GM23338 (cell line): ENCODE measurements around the gene IQCC. TPM values are rescaled to one million over a fixed set of nuclear protein-coding genes. Genes with fewer than 3 reads are reported as not detected.

Experiments used
- ATAC-seq: fragments of 200-7000 bp; cut with Tn5 transposase; 3 replicates; pipeline ENCODE4 v1.9.1; 2020
- DNase-seq: peaks from one replicate; pipeline ENCODE4 v3.0.0-alpha.2; 2015; ENCODE audit warnings: low spot score
- H2AFZ ChIP-seq: fragments of 200-600 bp; sonication (generic); 2 replicates; pipeline ENCODE4 v1.8.0; 2016; ENCODE audit warnings: antibody characterized with exemption, mild to moderate bottlenecking, moderate library complexity
- H3F3A ChIP-seq: fragments of 200-600 bp; sonication (generic); replicated peaks from 2 replicates; pipeline ENCODE4 v1.8.0; 2017; ENCODE audit warnings: antibody characterized with exemption, mixed run types, low read depth
- H3K27ac ChIP-seq: fragments of 200-600 bp; sonication (generic); 2 replicates; pipeline ENCODE4 v1.6.1; 2016; ENCODE audit warnings: low read depth
- H3K27me3 ChIP-seq: fragments of 200-600 bp; sonication (generic); 2 replicates; pipeline ENCODE4 v1.8.0; 2016; ENCODE audit warnings: mild to moderate bottlenecking, mixed run types, moderate library complexity; ENCODE audit not compliant: insufficient read depth
- H3K36me3 ChIP-seq: fragments of 200-600 bp; sonication (generic); 2 replicates; pipeline ENCODE4 v1.8.0; 2016; ENCODE audit warnings: mild to moderate bottlenecking; ENCODE audit not compliant: insufficient read depth
- H3K4me1 ChIP-seq: fragments of 200-600 bp; sonication (generic); 2 replicates; pipeline ENCODE4 v1.8.0; 2016; ENCODE audit warnings: mild to moderate bottlenecking, moderate library complexity; ENCODE audit not compliant: insufficient read depth
- H3K4me2 ChIP-seq: fragments of 200-600 bp; sonication (generic); 2 replicates; pipeline ENCODE4 v1.7.1; 2017; ENCODE audit warnings: mixed run types
- H3K4me3 ChIP-seq: fragments of 200-600 bp; sonication (generic); 2 replicates; pipeline ENCODE4 v1.6.1; 2016; ENCODE audit warnings: mixed run types
- H3K79me2 ChIP-seq: fragments of 200-600 bp; sonication (generic); replicated peaks from 2 replicates; pipeline ENCODE4 v1.8.0; 2017; ENCODE audit warnings: mild to moderate bottlenecking; ENCODE audit not compliant: insufficient read depth
- H3K9me2 ChIP-seq: fragments of 200-600 bp; sonication (generic); 2 replicates; pipeline ENCODE4 v1.8.0; 2017; ENCODE audit not compliant: insufficient read depth
- H4K20me1 ChIP-seq: fragments of 200-600 bp; sonication (generic); replicated peaks from 2 replicates; pipeline ENCODE4 v1.8.0; 2017; ENCODE audit warnings: mild to moderate bottlenecking; ENCODE audit not compliant: insufficient read depth
- H3K27ac Mint-ChIP-seq: 2 replicates; pipeline ENCODE4 v1.8.0; 2020; ENCODE audit warnings: inconsistent platforms, mild to moderate bottlenecking, moderate library complexity, mixed read lengths
- H3K27me3 Mint-ChIP-seq: 3 replicates; pipeline ENCODE4 v1.8.0; 2022; ENCODE audit warnings: low read depth, mild to moderate bottlenecking, moderate library complexity, mixed read lengths, inconsistent platforms; ENCODE audit not compliant: insufficient read depth, poor library complexity
- H3K36me3 Mint-ChIP-seq: 3 replicates; pipeline ENCODE4 v1.8.0; 2021; ENCODE audit warnings: low read depth, mild to moderate bottlenecking, inconsistent platforms, moderate library complexity, mixed read lengths
- H3K4me1 Mint-ChIP-seq: 3 replicates; pipeline ENCODE4 v1.8.0; 2020; ENCODE audit warnings: mild to moderate bottlenecking, inconsistent platforms, mixed read lengths
- H3K4me3 Mint-ChIP-seq: 3 replicates; pipeline ENCODE4 v1.8.0; 2021; ENCODE audit warnings: moderate library complexity, mild to moderate bottlenecking, inconsistent platforms, mixed read lengths
- H3K9me3 Mint-ChIP-seq: 3 replicates; pipeline ENCODE4 v1.8.0; 2020; ENCODE audit warnings: moderate library complexity, mild to moderate bottlenecking, inconsistent platforms, mixed read lengths
- CREB1 ChIP-seq: fragments of 250-450 bp; sonication (Bioruptor Pico); IDR thresholded peaks from 2 replicates; pipeline ENCODE4 v1.5.0; 2020; ENCODE audit warnings: low read depth, mild to moderate bottlenecking, moderate library complexity
- NANOG ChIP-seq: IDR thresholded peaks from 2 replicates; pipeline ENCODE4 v1.6.1; 2016; ENCODE audit warnings: antibody characterized with exemption, borderline replicate concordance
- ZNF114 ChIP-seq: fragments of 250-450 bp; sonication (Bioruptor Pico); IDR thresholded peaks from 2 replicates; pipeline ENCODE4 v1.5.0; 2020; ENCODE audit warnings: mild to moderate bottlenecking, moderate library complexity
- ZNF331 ChIP-seq: fragments of 250-450 bp; sonication (Bioruptor Pico); IDR thresholded peaks from 2 replicates; pipeline ENCODE4 v1.5.0; 2020; ENCODE audit warnings: low read depth, mild to moderate bottlenecking, moderate library complexity
- polyA plus RNA-seq: library from polyadenylated mRNA; unstranded; fragments of >200 nt; fragmentation: Nextera tagmentation; extraction: Ambion mirVana; gene quantifications from 2 replicates; pipeline ENCODE4 v1.2.1, GENCODE V29; 2016
- total RNA-seq: library from RNA; depleted of rRNA; stranded (reverse); fragments of >200 nt; shearing (Covaris generic); gene quantifications from 2 replicates; pipeline ENCODE4 v1.2.3, GENCODE V29; 2014
- TF ChIP-seq, protein P1 (sequence below), 2 experiments: fragments of 200-600 bp in 1 of 2; sonication (generic) in 1 of 2; conservative IDR thresholded peaks; 2 replicates each; pipeline versions ENCODE4 v1.5.1 to v1.6.1; 2016 to 2017; ENCODE audit warnings: antibody characterized with exemption in 2 of 2, low read depth in 2 of 2, mild to moderate bottlenecking in 2 of 2, moderate library complexity in 1 of 2

The IQCC gene
- total and polyA plus RNA-seq, 2 experiments from 2014 or later: 1.7 to 3.5 TPM

DNA sequence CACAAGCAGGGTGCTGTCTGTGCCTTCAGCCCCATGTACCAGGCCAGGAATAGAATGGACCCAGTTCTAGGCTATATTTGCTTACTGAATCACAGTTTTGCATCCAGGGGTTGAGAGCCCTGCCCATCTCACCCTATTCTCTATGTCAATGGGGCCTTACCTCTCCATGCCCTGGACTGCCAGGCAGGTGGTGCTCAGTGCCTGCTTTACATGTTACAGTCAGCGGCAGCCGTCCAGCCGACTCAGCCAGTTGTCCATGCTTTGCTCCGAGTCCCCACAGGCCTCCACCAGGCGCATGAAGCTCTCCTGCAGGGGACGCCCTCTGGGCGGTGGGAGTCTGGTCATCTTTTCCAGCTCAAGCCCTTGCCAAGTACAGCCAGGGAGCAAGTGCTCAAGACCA, 29.3 kb downstream of the IQCC start:
- DNase-seq (peak; percentile 34), ATAC-seq (no peak)
- TF ChIP-seq ZNF331 (CRISPR knock-in tag): no peak
- TF ChIP-seq, protein P1, sequence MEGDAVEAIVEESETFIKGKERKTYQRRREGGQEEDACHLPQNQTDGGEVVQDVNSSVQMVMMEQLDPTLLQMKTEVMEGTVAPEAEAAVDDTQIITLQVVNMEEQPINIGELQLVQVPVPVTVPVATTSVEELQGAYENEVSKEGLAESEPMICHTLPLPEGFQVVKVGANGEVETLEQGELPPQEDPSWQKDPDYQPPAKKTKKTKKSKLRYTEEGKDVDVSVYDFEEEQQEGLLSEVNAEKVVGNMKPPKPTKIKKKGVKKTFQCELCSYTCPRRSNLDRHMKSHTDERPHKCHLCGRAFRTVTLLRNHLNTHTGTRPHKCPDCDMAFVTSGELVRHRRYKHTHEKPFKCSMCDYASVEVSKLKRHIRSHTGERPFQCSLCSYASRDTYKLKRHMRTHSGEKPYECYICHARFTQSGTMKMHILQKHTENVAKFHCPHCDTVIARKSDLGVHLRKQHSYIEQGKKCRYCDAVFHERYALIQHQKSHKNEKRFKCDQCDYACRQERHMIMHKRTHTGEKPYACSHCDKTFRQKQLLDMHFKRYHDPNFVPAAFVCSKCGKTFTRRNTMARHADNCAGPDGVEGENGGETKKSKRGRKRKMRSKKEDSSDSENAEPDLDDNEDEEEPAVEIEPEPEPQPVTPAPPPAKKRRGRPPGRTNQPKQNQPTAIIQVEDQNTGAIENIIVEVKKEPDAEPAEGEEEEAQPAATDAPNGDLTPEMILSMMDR (conservative IDR thresholded peaks at IDR 0.05; ENCODE audit: low read depth in 2 of 2): peak; percentile 14 to 47; a peak in 2 of 4 replicates
- no peak for TF ChIP-seq ZNF114
- TF ChIP-seq NANOG: no peak
- TF ChIP-seq CREB1 (CRISPR knock-in tag): no peak
- H3K4me2 ChIP-seq: no peak overlapping the region
- Mint-ChIP-seq H3K4me1 (peaks cover 11% of the 10 kb centered on the region), H3K27me3 (peaks cover 3% of the 10 kb centered on the region), H3K9me3 (no peaks in the 10 kb centered on the region), H3K4me3 (no peak overlapping the region), H3K36me3 (peaks cover 33% of the 10 kb centered on the region), H3K27ac (no peak overlapping the region)
- H3K27ac ChIP-seq: no peak overlapping the region
- peaks cover 7% of the 10 kb centered on the region; the same call in 1 of the 2 replicates for H3K79me2 ChIP-seq
- peaks cover 20% of the 10 kb centered on the region for H3F3A ChIP-seq
- no peaks in the 10 kb centered on the region for H4K20me1 ChIP-seq
- H2AFZ ChIP-seq: no peak overlapping the region
- H3K4me1 ChIP-seq: peaks cover 6% of the 10 kb centered on the region; the same call in 1 of the 2 replicates
- no peak overlapping the region for H3K4me3 ChIP-seq
- no peaks in the 10 kb centered on the region for H3K9me2 ChIP-seq
- H3K27me3 ChIP-seq: no peaks in the 10 kb centered on the region
- H3K36me3 ChIP-seq: peaks cover 14% of the 10 kb centered on the region

DNA sequence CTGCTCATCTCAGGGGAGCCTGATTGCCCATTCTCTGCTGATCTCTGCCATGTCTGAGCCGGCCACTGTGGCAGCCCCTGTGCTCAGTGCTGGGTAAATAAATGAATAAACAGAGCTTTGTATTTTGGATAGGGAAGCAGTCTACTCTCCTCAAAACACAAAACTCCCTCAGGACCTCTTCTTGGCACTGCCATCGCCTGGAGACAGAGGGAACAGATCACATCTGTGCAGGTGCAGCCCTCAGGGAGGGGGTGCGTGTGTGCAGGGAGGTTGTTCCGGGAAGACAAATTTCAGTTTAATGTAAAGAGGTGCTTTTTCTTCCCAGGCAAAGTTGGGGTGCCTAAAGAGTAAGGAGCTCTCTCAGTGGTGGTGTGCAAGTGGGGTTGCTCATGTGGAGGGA, 33.9 kb downstream of the IQCC start:
- peak; percentile 3; the same call in 2 of the 3 replicates for ATAC-seq
- H3K27ac ChIP-seq: no peak overlapping the region; the same call in 1 of the 2 replicates
- H3K4me1 ChIP-seq: peaks cover 19% of the 10 kb centered on the region
- H3K9me2 ChIP-seq: no peaks in the 10 kb centered on the region
- peaks cover 16% of the 10 kb centered on the region for H3K4me1 Mint-ChIP-seq
- H3K4me3 Mint-ChIP-seq: peak overlapping the region; percentile 88
- H3K36me3 Mint-ChIP-seq: peaks cover 2% of the 10 kb centered on the region; the same call in 1 of the 3 replicates
- no peak overlapping the region; the same call in 1 of the 2 replicates for H3K27ac Mint-ChIP-seq
- no peak for TF ChIP-seq NANOG
- TF ChIP-seq, protein P1 (conservative IDR thresholded peaks at IDR 0.05; ENCODE audit: low read depth in 2 of 2): peak; percentile 10 to 30; a peak in 2 of 4 replicates
- peaks cover 7% of the 10 kb centered on the region; the same call in 1 of the 2 replicates for H3K79me2 ChIP-seq
- H3K4me2 ChIP-seq: peak overlapping the region; percentile 99
- no peaks in the 10 kb centered on the region for H3K9me3 Mint-ChIP-seq
- H4K20me1 ChIP-seq: no peaks in the 10 kb centered on the region
- H3K36me3 ChIP-seq: no peaks in the 10 kb centered on the region
- H2AFZ ChIP-seq: peak overlapping the region; percentile 84
- peak overlapping the region; percentile 66 for H3K4me3 ChIP-seq
- H3K27me3 ChIP-seq: peaks cover 7% of the 10 kb centered on the region; the same call in 1 of the 2 replicates
- H3F3A ChIP-seq: peaks cover 20% of the 10 kb centered on the region
- H3K27me3 Mint-ChIP-seq: peaks cover 11% of the 10 kb centered on the region
- peak; percentile 46 for DNase-seq
